Epithelial cell of esophagus (primary cell): Measurements from ENCODE around the gene ROR2.
"Not testable (repeated sequence)": the region's sequence is repeated elsewhere in the genome, so short reads cannot be mapped to it uniquely, and the experiment has no call there.

Experiments used
- DNase-seq: peaks from one replicate; pipeline ENCODE4 v3.0.0; 2010; ENCODE audit warnings: low read depth
- H3K4me3 ChIP-seq: 2 replicates; pipeline ENCODE4 v1.5.1; 2011; ENCODE audit warnings: mild to moderate bottlenecking, low read length, control low read depth
- CTCF ChIP-seq: IDR thresholded peaks from 2 replicates; pipeline ENCODE4 v1.5.1; 2011; ENCODE audit warnings: low read depth, mild to moderate bottlenecking, low read length, control low read depth, inconsistent platforms; ENCODE audit not compliant: insufficient read depth; ENCODE audit errors: missing control alignments

Gene ROR2

DNA sequence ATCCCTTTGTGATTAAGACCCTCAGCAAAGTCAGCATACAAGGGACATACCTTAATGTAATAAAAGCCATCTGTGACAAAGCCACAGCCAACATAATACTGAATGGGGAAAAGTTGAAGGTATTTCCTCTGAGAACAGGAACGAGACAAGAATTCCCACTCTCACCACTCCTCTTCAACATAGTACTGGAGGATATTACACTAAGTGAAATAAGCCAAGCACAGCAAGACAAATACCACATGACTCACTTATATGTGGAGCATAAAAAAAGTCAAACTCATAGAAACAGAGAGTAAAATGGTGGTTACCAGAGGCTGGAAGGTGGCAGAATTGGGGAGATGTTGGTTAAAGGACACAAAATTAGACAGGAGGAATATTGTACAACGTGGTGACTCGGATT lies 408.3 kb downstream of the ROR2 start:
- peak; percentile 14 for DNase-seq
- no peak for TF ChIP-seq CTCF
- H3K4me3 ChIP-seq = no peak overlapping the region

DNA sequence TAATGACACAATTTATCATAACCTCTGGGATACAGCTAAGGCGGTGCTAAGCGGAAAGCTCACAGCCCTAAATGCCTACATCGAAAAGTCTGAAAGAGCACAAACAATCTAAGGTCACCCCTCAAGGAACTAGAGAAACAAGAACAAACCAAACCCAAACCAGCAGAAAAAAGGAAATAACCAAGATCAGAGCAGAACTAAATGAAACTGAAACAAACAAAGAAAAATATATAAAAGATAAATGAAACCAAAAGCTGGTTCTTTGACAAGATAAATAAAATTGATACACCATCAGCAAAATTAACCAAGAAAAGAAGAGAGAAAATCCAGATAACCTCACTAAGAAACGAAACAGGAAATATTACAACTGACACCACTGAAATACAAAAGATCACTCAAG lies 409.5 kb downstream of the ROR2 start:
- DNase-seq, H3K4me3 ChIP-seq: not testable (repeated sequence)

DNA sequence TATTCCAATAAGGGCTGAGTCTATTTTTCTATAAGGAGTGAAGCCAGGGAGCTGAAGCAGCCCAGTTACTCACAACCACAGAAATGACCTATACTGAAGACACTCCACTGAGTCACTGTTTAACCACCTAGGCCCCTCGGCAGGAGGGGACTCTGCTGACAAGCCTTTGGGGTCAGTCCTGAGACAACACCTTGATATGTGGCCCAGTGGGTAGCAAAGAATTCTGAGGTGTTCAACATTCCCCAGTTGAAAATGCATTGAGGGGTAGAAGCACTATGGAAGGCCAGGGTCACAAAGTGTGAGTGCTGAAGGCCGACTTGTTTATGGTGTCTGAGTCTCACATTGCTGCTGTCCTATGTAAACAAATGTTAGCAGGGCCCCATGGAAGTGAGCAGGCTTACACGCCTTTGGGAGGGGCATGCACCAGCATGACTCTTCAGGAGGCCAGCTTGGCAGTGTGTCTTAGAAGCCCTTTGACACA lies 413.8 kb downstream of the ROR2 start:
- H3K4me3 ChIP-seq = no peak overlapping the region
- peak; percentile 92 for DNase-seq
- TF ChIP-seq CTCF = no peak

DNA sequence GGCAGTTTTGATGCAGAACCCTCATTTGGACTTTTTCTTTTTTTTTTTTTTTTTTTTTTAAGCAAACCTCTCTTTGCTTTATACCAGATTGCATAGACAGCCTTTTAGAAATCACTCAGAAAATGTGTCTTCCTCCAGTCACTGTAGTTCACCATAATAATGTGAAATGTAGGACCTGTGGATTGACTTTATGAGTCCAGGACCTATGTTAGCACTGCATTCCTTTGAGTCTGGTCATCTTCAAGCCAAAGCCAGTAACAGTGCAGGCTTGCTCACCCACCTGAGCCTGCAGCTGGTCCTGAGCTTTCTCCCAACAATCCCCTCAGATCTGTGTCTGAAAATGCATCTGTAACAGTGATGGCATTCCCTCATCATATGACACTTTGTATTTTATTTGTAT lies 415.7 kb downstream of the ROR2 start:
- no peak overlapping the region for H3K4me3 ChIP-seq
- no peak for TF ChIP-seq CTCF
- peak; percentile 73 for DNase-seq

- no peak for TF ChIP-seq CTCF
- H3K4me3 ChIP-seq = no peak overlapping the region
- peak; percentile 38 for DNase-seq
These were observed 416.6 kb downstream of the ROR2 start for GRCh38 chr9:91533382-91533781.

DNA sequence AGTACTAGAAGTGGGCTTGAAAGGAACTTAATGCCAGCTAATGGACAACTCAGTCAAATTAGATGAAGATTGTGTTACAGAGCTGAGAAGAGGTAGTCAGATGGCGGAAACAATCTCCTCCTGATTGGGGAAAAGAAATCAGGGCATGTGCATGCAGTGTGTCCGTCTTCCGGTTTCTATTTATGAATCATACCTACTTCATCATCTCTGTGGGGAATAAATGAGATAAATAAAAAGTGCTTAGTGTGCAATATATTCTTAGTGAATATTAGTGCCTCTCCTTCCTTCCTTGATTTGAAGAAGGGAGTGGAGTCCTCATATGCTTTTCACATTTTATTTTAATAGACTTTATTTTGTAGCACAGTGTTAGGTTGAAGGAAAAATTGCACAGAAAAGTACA lies 417.7 kb downstream of the ROR2 start:
- no peak overlapping the region for H3K4me3 ChIP-seq
- TF ChIP-seq CTCF = no peak
- DNase-seq = peak; percentile 78

- no peak for TF ChIP-seq CTCF
- peak; percentile 28 for DNase-seq
- H3K4me3 ChIP-seq = no peak overlapping the region
These were observed 419.2 kb downstream of the ROR2 start for GRCh38 chr9:91530829-91531228.
